A673 (cell line): Measurements from ENCODE around the gene INTU.

Source experiments
- CTCF ChIP-seq: fragments of 300-800, 200-600 bp; sonication (generic); conservative IDR thresholded peaks from 2 replicates; pipeline ENCODE4 v1.5.1; 2017; ENCODE audit warnings: low read depth, mild to moderate bottlenecking, antibody characterized with exemption, low read length, moderate library complexity, mixed read lengths
- EZH2 ChIP-seq: fragments of 200-600 bp; sonication (generic); IDR thresholded peaks from 2 replicates; pipeline ENCODE4 v1.6.1; 2017; ENCODE audit warnings: borderline replicate concordance, low read depth, mild to moderate bottlenecking, mixed read lengths, antibody characterized with exemption, low read length; ENCODE audit not compliant: poor library complexity, severe bottlenecking

DNA sequence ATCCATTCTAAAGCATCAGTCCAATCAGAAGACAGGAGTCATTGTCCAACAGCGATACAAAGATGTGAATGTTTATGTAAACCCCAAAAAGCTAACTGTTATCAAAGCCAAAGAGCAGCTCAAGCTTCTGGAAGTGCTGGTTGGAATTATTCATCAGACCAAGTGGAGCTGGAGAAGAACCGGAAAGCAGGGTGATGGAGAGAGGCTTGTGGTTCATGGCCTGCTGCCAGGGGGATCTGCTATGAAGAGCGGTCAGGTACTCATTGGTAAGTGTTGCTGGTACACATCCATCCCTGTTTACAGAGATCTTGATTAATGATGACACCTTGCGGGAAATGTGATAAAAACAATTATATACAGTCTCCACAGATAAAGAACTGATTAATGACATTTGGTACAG, 11.0 kb downstream of the INTU start:
- TF ChIP-seq CTCF = no peak
- TF ChIP-seq EZH2 = no peak
